Lung microvascular endothelial cell (primary cell): ENCODE results near the gene OTUD3. TPM values are rescaled to one million over a fixed set of nuclear protein-coding genes. Genes with fewer than 3 reads are reported as not detected.
A peak's percentile ranks its signal among the peaks of the same experiment; 100 is the strongest.
"Not testable (repeated sequence)": the region's sequence is repeated elsewhere in the genome, so short reads cannot be mapped to it uniquely, and the experiment has no call there.

Experiments
- DNase-seq, 2 donors: peaks; one replicate each; pipeline versions ENCODE4 v3.0.0 to v3.0.0-alpha.2; 2010; ENCODE audit warnings: low read depth in 2 of 2
- total RNA-seq: library from RNA; depleted of rRNA; stranded (reverse); fragments of >200 nt; gene quantifications from 2 replicates; pipeline ENCODE4 v1.2.1, GENCODE V29; 2014

The OTUD3 gene
- total RNA-seq, 1 donor from 2014 or later: 2.2 TPM

GRCh38 chr1:19910650-19911049, 28.5 kb downstream of the OTUD3 start:
- no peak for DNase-seq

GRCh38 chr1:19918057-19918456, 35.9 kb downstream of the OTUD3 start:
- DNase-seq: peak; percentile 79 to 81

GRCh38 chr1:19920132-19920710, 38.0 kb downstream of the OTUD3 start:
- no peak for DNase-seq

- no peak for DNase-seq
Observed at GRCh38 chr1:19921310-19921709, 39.1 kb downstream of the OTUD3 start.

GRCh38 chr1:19922015-19922688, 40.0 kb downstream of the OTUD3 start:
- DNase-seq: no peak

GRCh38 chr1:19923137-19923952, 41.1 kb downstream of the OTUD3 start, which contains the start of gene PLA2G2E:
Gene PLA2G2E, minus strand, starts transcription at chr1:19923617. Its CDS starts 58 bp downstream, at chr1:19923559.
- DNase-seq: no peak

GRCh38 chr1:19923953-19924346, 41.8 kb downstream of the OTUD3 start:
- DNase-seq: no peak

- DNase-seq: peak; percentile 15 to 21
Observed at GRCh38 chr1:19925342-19926070, 43.3 kb downstream of the OTUD3 start.

GRCh38 chr1:19926296-19927129, 44.3 kb downstream of the OTUD3 start:
- DNase-seq: peak; percentile 70 to 77

GRCh38 chr1:19927130-19927421, 44.9 kb downstream of the OTUD3 start:
- not testable (repeated sequence) for DNase-seq

GRCh38 chr1:19932866-19933265, 50.7 kb downstream of the OTUD3 start:
- DNase-seq: no peak

- no peak for DNase-seq
Observed at GRCh38 chr1:19934336-19934735, 52.1 kb downstream of the OTUD3 start.

- DNase-seq: no peak
Observed at GRCh38 chr1:19936061-19936750, 54.0 kb downstream of the OTUD3 start.

- no peak for DNase-seq
Observed at GRCh38 chr1:19938472-19938871, 56.3 kb downstream of the OTUD3 start.

GRCh38 chr1:19940486-19941205, 58.5 kb downstream of the OTUD3 start:
- no peak for DNase-seq

GRCh38 chr1:19941206-19941568, 59.0 kb downstream of the OTUD3 start:
- DNase-seq: no peak

- DNase-seq: no peak
Observed at GRCh38 chr1:19942088-19942487, 59.9 kb downstream of the OTUD3 start.

GRCh38 chr1:19942657-19943056, 60.5 kb downstream of the OTUD3 start:
- no peak for DNase-seq

GRCh38 chr1:19945914-19946313, 63.7 kb downstream of the OTUD3 start:
- DNase-seq: no peak

- no peak for DNase-seq
Observed at GRCh38 chr1:19946331-19946751, 64.1 kb downstream of the OTUD3 start.
